ENCODE measurements around the gene HARS1. TPM values are rescaled to one million over a fixed set of nuclear protein-coding genes. Genes with fewer than 3 reads are reported as not detected.

HARS1 gene
- total and polyA plus RNA-seq, 10 of the 15 experiments (the other 5 are each of a cell fraction or from before 2014, with no cell fraction given) = 12.0 to 93.8 (median 76.9) TPM

DNA sequence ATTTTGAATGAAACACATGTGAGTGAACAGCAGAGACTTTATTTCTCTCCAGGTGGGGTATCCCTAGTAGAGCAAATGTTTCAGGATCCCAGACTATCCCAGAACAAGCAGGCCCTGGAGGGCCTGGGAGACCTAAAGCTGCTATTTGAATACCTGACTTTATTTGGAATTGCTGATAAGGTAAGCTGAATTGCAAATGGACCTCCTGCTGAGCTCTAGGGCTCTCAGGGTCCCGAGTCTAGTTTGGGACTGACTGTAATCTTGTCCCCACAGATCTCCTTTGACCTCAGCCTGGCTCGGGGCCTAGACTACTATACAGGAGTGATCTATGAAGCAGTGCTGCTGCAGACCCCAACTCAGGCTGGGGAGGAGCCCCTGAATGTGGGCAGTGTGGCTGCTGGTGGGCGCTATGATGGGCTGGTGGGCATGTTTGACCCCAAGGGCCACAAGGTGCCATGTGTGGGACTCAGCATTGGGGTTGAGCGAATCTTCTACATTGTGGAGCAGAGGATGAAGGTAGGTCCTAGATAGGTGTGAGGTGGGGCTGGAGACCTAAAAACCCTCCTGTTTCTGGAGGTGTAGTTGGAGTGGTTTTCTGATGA, 5.8 kb upstream of the HARS1 start (continued):
- no peak for TF ChIP-seq E4F1 (IDR thresholded peaks at IDR 0.05; ENCODE audit: borderline replicate concordance, partially characterized antibody)
- no peak for TF ChIP-seq HDAC6 (IDR thresholded peaks at IDR 0.05; ENCODE audit: unreplicated experiment)
- TF ChIP-seq, protein P1, sequence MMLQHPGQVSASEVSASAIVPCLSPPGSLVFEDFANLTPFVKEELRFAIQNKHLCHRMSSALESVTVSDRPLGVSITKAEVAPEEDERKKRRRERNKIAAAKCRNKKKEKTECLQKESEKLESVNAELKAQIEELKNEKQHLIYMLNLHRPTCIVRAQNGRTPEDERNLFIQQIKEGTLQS (IDR thresholded peaks at IDR 0.05; ENCODE audit: borderline replicate concordance, extremely low read depth, low read depth, low read length) = no peak
- TF ChIP-seq RFX5 (IDR thresholded peaks at IDR 0.05; ENCODE audit: low read depth, low read length) = no peak

GRCh38 chr5:140694276-140694675, 3.1 kb upstream of the HARS1 start:
- BruUV-seq (replicated peaks) = no TSS peak
- SMC1A ChIA-PET (ENCODE audit: uncharacterized antibody, unreplicated experiment) = interaction anchor here (2.5 kb wide), 1 partner anchor 8 kb away, joined by 7 read pairs; no protein-coding TSS in a partner anchor
- H3K4me3 ChIP-seq = no peak overlapping the region
- in situ Hi-C loops (cut with MboI) = no loop called here
- H3K4me2 ChIP-seq (ENCODE audit: control insufficient read depth, insufficient read depth) = no peak overlapping the region
- RAD21 ChIA-PET (ENCODE audit: unreplicated experiment) = no interaction called here
- no peak overlapping the region for H3K27ac ChIP-seq (ENCODE audit: control insufficient read depth, insufficient read depth)
- ATAC-seq = no peak
- WGBS (ENCODE audit: insufficient coverage, insufficient replicate concordance, low lambda C conversion rate, missing lambda C conversion rate) = 97% methylated on average over 5 of the region's 5 CpGs
- no peaks in the 10 kb centered on the region for H4K20me1 ChIP-seq (ENCODE audit: control insufficient read depth, insufficient read depth)
- no peaks in the 10 kb centered on the region for H3K27me3 ChIP-seq (replicated peaks in 1 of 2; ENCODE audit: control insufficient read depth in 2 of 2, insufficient read depth in 2 of 2, low read length in 1 of 2)
- no peak overlapping the region for H2AFZ ChIP-seq (ENCODE audit: control insufficient read depth, low read depth, low read length)
- no peak for DNase-seq (ENCODE audit: low read depth, low spot score)
- H3K9me3 ChIP-seq (replicated peaks; ENCODE audit: control insufficient read depth, insufficient read depth, low read length) = no peaks in the 10 kb centered on the region
- no peak overlapping the region for H3K9ac ChIP-seq (ENCODE audit: control insufficient read depth, insufficient read depth, low read length)
- H3K4me1 ChIP-seq (ENCODE audit: control insufficient read depth, insufficient read depth, low read length) = peaks cover 4% of the 10 kb centered on the region; the same call in 1 of the 2 replicates
- CTCF ChIA-PET = no interaction called here
- peaks cover 37% of the 10 kb centered on the region for H3K79me2 ChIP-seq (ENCODE audit: control insufficient read depth, insufficient read depth, low read length)
- intact Hi-C loops (cut with micrococcal nuclease; ENCODE audit: unreplicated experiment) = no loop called here
- no peak for FAIRE-seq
- POLR2A ChIA-PET = interaction anchor here (0.6 to 1.3 kb wide), 3 partner anchors 9 to 149 kb away, joined by 3 to 4 read pairs (median 3); no protein-coding TSS in a partner anchor
- H3K36me3 ChIP-seq (ENCODE audit: control insufficient read depth in 2 of 2, insufficient read depth in 2 of 2, low read length in 1 of 2) = peaks cover 15 to 25% of the 10 kb centered on the region in 2 experiments
- TF ChIP-seq NFYA (IDR thresholded peaks at IDR 0.05; ENCODE audit: borderline replicate concordance, low read depth, low read length) (no peak), SPI1 (IDR thresholded peaks at IDR 0.05; ENCODE audit: borderline replicate concordance, insufficient read depth, low read depth, low read length) (no peak), SUZ12 (IDR thresholded peaks at IDR 0.05; ENCODE audit: unreplicated experiment) (no peak), RAD21 (IDR thresholded peaks at IDR 0.05; ENCODE audit: insufficient read depth, low read depth, low read length) (no peak), SRF (IDR thresholded peaks at IDR 0.05; ENCODE audit: low read depth in 2 of 2, low read length in 2 of 2) (no peak), SREBF2 (IDR thresholded peaks at IDR 0.05; ENCODE audit: low read length) (no peak), STAT3 (IDR thresholded peaks at IDR 0.05; ENCODE audit: low read depth, low read length) (no peak)
- TF ChIP-seq, protein P2, sequence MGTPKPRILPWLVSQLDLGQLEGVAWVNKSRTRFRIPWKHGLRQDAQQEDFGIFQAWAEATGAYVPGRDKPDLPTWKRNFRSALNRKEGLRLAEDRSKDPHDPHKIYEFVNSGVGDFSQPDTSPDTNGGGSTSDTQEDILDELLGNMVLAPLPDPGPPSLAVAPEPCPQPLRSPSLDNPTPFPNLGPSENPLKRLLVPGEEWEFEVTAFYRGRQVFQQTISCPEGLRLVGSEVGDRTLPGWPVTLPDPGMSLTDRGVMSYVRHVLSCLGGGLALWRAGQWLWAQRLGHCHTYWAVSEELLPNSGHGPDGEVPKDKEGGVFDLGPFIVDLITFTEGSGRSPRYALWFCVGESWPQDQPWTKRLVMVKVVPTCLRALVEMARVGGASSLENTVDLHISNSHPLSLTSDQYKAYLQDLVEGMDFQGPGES (IDR thresholded peaks at IDR 0.05) = no peak
- TF ChIP-seq, protein P1 (IDR thresholded peaks at IDR 0.05; ENCODE audit: borderline replicate concordance, extremely low read depth, low read depth, low read length) = no peak
- TF ChIP-seq, protein P3, sequence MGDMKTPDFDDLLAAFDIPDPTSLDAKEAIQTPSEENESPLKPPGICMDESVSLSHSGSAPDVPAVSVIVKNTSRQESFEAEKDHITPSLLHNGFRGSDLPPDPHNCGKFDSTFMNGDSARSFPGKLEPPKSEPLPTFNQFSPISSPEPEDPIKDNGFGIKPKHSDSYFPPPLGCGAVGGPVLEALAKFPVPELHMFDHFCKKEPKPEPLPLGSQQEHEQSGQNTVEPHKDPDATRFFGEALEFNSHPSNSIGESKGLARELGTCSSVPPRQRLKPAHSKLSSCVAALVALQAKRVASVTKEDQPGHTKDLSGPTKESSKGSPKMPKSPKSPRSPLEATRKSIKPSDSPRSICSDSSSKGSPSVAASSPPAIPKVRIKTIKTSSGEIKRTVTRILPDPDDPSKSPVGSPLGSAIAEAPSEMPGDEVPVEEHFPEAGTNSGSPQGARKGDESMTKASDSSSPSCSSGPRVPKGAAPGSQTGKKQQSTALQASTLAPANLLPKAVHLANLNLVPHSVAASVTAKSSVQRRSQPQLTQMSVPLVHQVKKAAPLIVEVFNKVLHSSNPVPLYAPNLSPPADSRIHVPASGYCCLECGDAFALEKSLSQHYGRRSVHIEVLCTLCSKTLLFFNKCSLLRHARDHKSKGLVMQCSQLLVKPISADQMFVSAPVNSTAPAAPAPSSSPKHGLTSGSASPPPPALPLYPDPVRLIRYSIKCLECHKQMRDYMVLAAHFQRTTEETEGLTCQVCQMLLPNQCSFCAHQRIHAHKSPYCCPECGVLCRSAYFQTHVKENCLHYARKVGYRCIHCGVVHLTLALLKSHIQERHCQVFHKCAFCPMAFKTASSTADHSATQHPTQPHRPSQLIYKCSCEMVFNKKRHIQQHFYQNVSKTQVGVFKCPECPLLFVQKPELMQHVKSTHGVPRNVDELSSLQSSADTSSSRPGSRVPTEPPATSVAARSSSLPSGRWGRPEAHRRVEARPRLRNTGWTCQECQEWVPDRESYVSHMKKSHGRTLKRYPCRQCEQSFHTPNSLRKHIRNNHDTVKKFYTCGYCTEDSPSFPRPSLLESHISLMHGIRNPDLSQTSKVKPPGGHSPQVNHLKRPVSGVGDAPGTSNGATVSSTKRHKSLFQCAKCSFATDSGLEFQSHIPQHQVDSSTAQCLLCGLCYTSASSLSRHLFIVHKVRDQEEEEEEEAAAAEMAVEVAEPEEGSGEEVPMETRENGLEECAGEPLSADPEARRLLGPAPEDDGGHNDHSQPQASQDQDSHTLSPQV (IDR thresholded peaks at IDR 0.05) = no peak

Measured in GM12878 (cell line).